Tibial artery (tissue), 4 donors: ENCODE results near the gene PDE4B.

ENCODE experiments used
- DNase-seq, 2 donors: peaks; one replicate each; pipeline ENCODE4 v3.0.0-alpha.2; 2019
- H3K27ac ChIP-seq, 2 donors: fragments of 200-600 bp; sonication (generic) in 1 of 2; 1 replicate in 1 of 2; 2 replicates in 1 of 2; pipeline ENCODE4 v1.5.1; 2018 to 2019; ENCODE audit warnings: mild to moderate bottlenecking in 1 of 2
- H3K27me3 ChIP-seq, 2 donors: fragments of 200-600 bp; sonication (generic) in 1 of 2; one replicate each; pipeline versions ENCODE4 v1.5.1 to v1.6.0; 2016 to 2019
- H3K36me3 ChIP-seq, 3 donors: fragments of 200-600 bp; sonication (generic) in 2 of 3; one replicate each; pipeline ENCODE4 v1.5.1; 2016 to 2019; ENCODE audit warnings: mild to moderate bottlenecking in 2 of 3
- H3K4me1 ChIP-seq, 4 donors: fragments of 200-600 bp; sonication (generic) in 2 of 4; 1 replicate in 3 of 4; 2 replicates in 1 of 4; pipeline ENCODE4 v1.5.1; 2016 to 2019
- H3K4me3 ChIP-seq, 2 donors: fragments of 200-600 bp; sonication (generic) in 1 of 2; 1 replicate in 1 of 2; 2 replicates in 1 of 2; pipeline ENCODE4 v1.5.1; 2018 to 2019; ENCODE audit warnings: mild to moderate bottlenecking in 2 of 2
- H3K9me3 ChIP-seq, 3 donors: fragments of 200-600 bp; sonication (generic) in 1 of 3; one replicate each; pipeline ENCODE4 v1.5.1; 2016 to 2019
- intact Hi-C: fragments of 100-400 bp; cut with DNase I; formaldehyde crosslinking; loops from one replicate; pipeline ENCODE4 v1.15.0; 2023; ENCODE audit warnings: low total_unique reads
- TF ChIP-seq, protein P1 (sequence below), 2 experiments: fragments of 200-600 bp in 1 of 2; fragments of 450-650 bp in 1 of 2; IDR thresholded peaks; one replicate each; pipeline ENCODE4 v1.5.1; 2017 to 2019; ENCODE audit warnings: antibody characterized with exemption in 2 of 2, mild to moderate bottlenecking in 1 of 2, moderate library complexity in 1 of 2

Gene PDE4B

GRCh38 chr1:66256629-66257572 lies 464.2 kb downstream of the PDE4B start:
- H3K4me1 ChIP-seq, result peaks cover 0 to 12% (median 2%) of the 10 kb centered on the region in 4 donors
- no peaks in the 10 kb centered on the region for H3K9me3 ChIP-seq
- intact Hi-C loops, result no loop called here
- H3K36me3 ChIP-seq, result no peaks in the 10 kb centered on the region
- H3K27ac ChIP-seq, result no peak overlapping the region
- TF ChIP-seq, protein P1, sequence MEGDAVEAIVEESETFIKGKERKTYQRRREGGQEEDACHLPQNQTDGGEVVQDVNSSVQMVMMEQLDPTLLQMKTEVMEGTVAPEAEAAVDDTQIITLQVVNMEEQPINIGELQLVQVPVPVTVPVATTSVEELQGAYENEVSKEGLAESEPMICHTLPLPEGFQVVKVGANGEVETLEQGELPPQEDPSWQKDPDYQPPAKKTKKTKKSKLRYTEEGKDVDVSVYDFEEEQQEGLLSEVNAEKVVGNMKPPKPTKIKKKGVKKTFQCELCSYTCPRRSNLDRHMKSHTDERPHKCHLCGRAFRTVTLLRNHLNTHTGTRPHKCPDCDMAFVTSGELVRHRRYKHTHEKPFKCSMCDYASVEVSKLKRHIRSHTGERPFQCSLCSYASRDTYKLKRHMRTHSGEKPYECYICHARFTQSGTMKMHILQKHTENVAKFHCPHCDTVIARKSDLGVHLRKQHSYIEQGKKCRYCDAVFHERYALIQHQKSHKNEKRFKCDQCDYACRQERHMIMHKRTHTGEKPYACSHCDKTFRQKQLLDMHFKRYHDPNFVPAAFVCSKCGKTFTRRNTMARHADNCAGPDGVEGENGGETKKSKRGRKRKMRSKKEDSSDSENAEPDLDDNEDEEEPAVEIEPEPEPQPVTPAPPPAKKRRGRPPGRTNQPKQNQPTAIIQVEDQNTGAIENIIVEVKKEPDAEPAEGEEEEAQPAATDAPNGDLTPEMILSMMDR (IDR thresholded peaks at IDR 0.05), result no peak
- no peaks in the 10 kb centered on the region for H3K27me3 ChIP-seq
- H3K4me3 ChIP-seq, result no peak overlapping the region
- DNase-seq, result no peak

- Histone ChIP-seq H3K9me3 (no peaks in the 10 kb centered on the region), H3K27me3 (no peaks in the 10 kb centered on the region), H3K4me3 (no peak overlapping the region), H3K36me3 (no peaks in the 10 kb centered on the region), H3K27ac (peak overlapping the region in 1 of 2 donors; percentile 46), H3K4me1 (peaks cover 0 to 23% (median 7%) of the 10 kb centered on the region in 4 donors)
- TF ChIP-seq, protein P1 (IDR thresholded peaks at IDR 0.05), result no peak
- intact Hi-C loops, result no loop called here
- no peak for DNase-seq
Observed at GRCh38 chr1:66258404-66259105, 465.9 kb downstream of the PDE4B start.

DNA sequence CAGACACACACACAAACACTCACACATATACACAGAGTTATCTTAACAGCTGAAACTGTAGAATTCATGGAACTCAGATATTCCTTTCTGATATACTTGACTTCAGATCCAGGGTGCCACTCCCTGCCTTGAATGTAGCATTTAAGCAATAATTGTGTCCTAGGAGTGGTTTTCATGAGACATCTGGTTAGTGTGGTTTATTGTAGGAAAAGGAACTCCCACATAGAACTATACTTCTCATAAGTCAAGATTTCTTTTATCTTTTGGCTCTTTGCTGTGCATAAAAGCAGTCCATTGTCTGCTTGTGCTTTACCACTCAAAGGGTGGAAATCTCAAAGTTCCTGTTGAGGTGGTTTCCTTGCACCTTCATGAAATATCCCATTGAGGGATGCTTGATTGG lies 468.7 kb downstream of the PDE4B start:
- intact Hi-C loops, result loop anchor here (5.0 kb wide), 1 partner anchor 71 kb away; no protein-coding TSS in a partner anchor
- no peak overlapping the region for H3K4me3 ChIP-seq
- TF ChIP-seq, protein P1 (IDR thresholded peaks at IDR 0.05), result no peak
- no peak overlapping the region for H3K27ac ChIP-seq
- no peaks in the 10 kb centered on the region for H3K9me3 ChIP-seq
- DNase-seq, result no peak
- no peaks in the 10 kb centered on the region for H3K36me3 ChIP-seq
- H3K27me3 ChIP-seq, result no peaks in the 10 kb centered on the region
- peaks cover 0 to 23% (median 7%) of the 10 kb centered on the region in 4 donors for H3K4me1 ChIP-seq

DNA sequence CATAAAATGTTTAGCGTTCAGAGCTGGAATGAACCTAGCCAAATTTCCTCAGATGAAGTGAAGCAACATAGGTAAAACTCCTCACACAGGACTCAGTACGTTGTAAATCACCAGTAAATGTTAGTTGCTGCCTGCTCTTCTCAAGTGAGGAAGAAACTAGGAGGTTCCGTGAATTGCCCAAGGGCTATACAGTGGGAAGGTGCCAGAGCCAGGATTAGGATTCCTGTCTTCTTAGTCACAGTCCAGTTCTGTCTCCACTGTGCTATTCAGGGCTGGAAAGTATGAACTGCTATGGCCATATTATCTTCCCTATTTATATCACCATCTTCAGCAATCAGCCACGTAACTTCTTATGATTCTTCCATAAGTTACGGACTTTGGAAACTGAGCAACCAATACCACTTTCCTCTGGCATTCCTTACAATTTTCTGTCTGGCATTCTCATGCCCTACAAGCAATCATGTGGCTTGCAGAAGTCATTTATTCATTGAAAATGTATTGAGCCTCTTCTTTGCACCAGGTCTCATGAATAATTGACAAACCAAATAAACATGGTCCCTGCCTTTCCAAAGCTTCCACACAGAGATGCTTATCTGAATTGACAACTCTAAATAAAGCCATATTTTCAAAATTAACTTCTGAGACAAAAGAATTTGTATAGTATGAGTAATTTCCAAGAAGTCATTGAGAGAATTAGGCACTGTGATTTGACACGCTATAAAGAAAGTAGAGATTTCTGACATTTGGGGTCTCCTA lies 469.7 kb downstream of the PDE4B start:
- no peaks in the 10 kb centered on the region for H3K27me3 ChIP-seq
- no peaks in the 10 kb centered on the region for H3K36me3 ChIP-seq
- no peak overlapping the region for H3K4me3 ChIP-seq
- intact Hi-C loops, result loop anchor here (5.0 kb wide), 1 partner anchor 70 kb away; no protein-coding TSS in a partner anchor
- TF ChIP-seq, protein P1 (IDR thresholded peaks at IDR 0.05), result no peak
- H3K9me3 ChIP-seq, result no peaks in the 10 kb centered on the region
- DNase-seq, result no peak
- H3K27ac ChIP-seq, result peak overlapping the region in 1 of 2 donors; percentile 11
- H3K4me1 ChIP-seq, result peaks cover 0 to 28% (median 7%) of the 10 kb centered on the region in 4 donors

- Histone ChIP-seq H3K4me3 (no peak overlapping the region), H3K36me3 (no peaks in the 10 kb centered on the region), H3K27ac (no peak overlapping the region), H3K9me3 (no peaks in the 10 kb centered on the region), H3K27me3 (no peaks in the 10 kb centered on the region), H3K4me1 (peaks cover 0 to 45% (median 15%) of the 10 kb centered on the region in 4 donors)
- intact Hi-C loops, result no loop called here
- TF ChIP-seq, protein P1 (IDR thresholded peaks at IDR 0.05), result no peak
- DNase-seq, result no peak
Observed at GRCh38 chr1:66265268-66265667, 472.6 kb downstream of the PDE4B start.
